H9 (cell line): ENCODE results near the gene MASTL. TPM values are rescaled to one million over a fixed set of nuclear protein-coding genes. Genes with fewer than 3 reads are reported as not detected.

ENCODE experiments used
- DNase-seq: peaks from one replicate; pipeline ENCODE4 v3.0.0-alpha.2; 2017
- H2AFZ ChIP-seq: one replicate; pipeline ENCODE4 v1.6.1; 2013; ENCODE audit warnings: mild to moderate bottlenecking, low read length, control low read depth, moderate library complexity
- H2AK5ac ChIP-seq: 2 replicates; pipeline ENCODE4 v1.6.1; 2013; ENCODE audit warnings: low read length, control low read depth, mixed read lengths; ENCODE audit not compliant: insufficient read length
- H2BK120ac ChIP-seq: one replicate; pipeline ENCODE4 v1.6.1; 2013; ENCODE audit warnings: low read depth, mild to moderate bottlenecking, low read length, control low read depth, inconsistent platforms; ENCODE audit not compliant: poor library complexity, severe bottlenecking
- H2BK12ac ChIP-seq: 2 replicates; pipeline ENCODE4 v1.6.1; 2013; ENCODE audit warnings: low read length, control low read depth, mixed read lengths, low read depth; ENCODE audit not compliant: insufficient read length
- H2BK15ac ChIP-seq: 2 replicates; pipeline ENCODE4 v1.6.1; 2013; ENCODE audit warnings: low read depth, low read length, control low read depth
- H2BK20ac ChIP-seq: one replicate; pipeline ENCODE4 v1.6.1; 2013; ENCODE audit warnings: low read depth, mild to moderate bottlenecking, low read length, control low read depth, inconsistent platforms; ENCODE audit not compliant: poor library complexity, severe bottlenecking
- H2BK5ac ChIP-seq: 2 replicates; pipeline ENCODE4 v1.6.1; 2013; ENCODE audit warnings: low read length, control low read depth, mixed read lengths; ENCODE audit not compliant: insufficient read length
- H3K14ac ChIP-seq: 2 replicates; pipeline ENCODE4 v1.6.1; 2013; ENCODE audit warnings: low read length, control low read depth; ENCODE audit not compliant: insufficient read depth
- H3K18ac ChIP-seq: 2 replicates; pipeline ENCODE4 v1.6.1; 2013; ENCODE audit warnings: low read depth, mild to moderate bottlenecking, mixed read lengths, low read length, control low read depth; ENCODE audit not compliant: insufficient read length
- H3K23ac ChIP-seq: 2 replicates; pipeline ENCODE4 v1.6.1; 2013; ENCODE audit warnings: low read length, control low read depth, mixed read lengths, low read depth; ENCODE audit not compliant: insufficient read length
- H3K23me2 ChIP-seq: 2 replicates; pipeline ENCODE4 v1.6.1; 2013; ENCODE audit warnings: low read depth, mild to moderate bottlenecking, mixed read lengths, low read length, control low read depth; ENCODE audit not compliant: insufficient read length, poor library complexity, severe bottlenecking
- H3K27ac ChIP-seq: 2 replicates; pipeline ENCODE4 v1.5.1; 2013; ENCODE audit warnings: low read length, control low read depth, mixed read lengths, low read depth; ENCODE audit not compliant: insufficient read length
- H3K27me3 ChIP-seq: 2 replicates; pipeline ENCODE4 v1.6.1; 2013; ENCODE audit warnings: low read length, control low read depth, inconsistent platforms; ENCODE audit not compliant: insufficient read depth
- H3K4ac ChIP-seq: 2 replicates; pipeline ENCODE4 v1.6.1; 2013; ENCODE audit warnings: low read depth, mild to moderate bottlenecking, control low read depth, inconsistent platforms, low read length, moderate library complexity
- H3K4me1 ChIP-seq: 2 replicates; pipeline ENCODE4 v1.6.1; 2013; ENCODE audit warnings: low read length, control low read depth, inconsistent platforms; ENCODE audit not compliant: insufficient read depth
- H3K4me2 ChIP-seq: 2 replicates; pipeline ENCODE4 v1.6.1; 2013; ENCODE audit warnings: low read length, control low read depth, mixed read lengths; ENCODE audit not compliant: insufficient read length, insufficient read depth
- H3K56ac ChIP-seq: 2 replicates; pipeline ENCODE4 v1.6.1; 2013; ENCODE audit warnings: low read depth, mild to moderate bottlenecking, mixed read lengths, low read length, control low read depth; ENCODE audit not compliant: insufficient read length
- H3K79me1 ChIP-seq: 2 replicates; pipeline ENCODE4 v1.6.1; 2013; ENCODE audit warnings: low read depth, mild to moderate bottlenecking, moderate library complexity, low read length, control low read depth, inconsistent platforms; ENCODE audit not compliant: insufficient read depth, poor library complexity, severe bottlenecking
- H3K79me2 ChIP-seq: 2 replicates; pipeline ENCODE4 v1.6.1; 2013; ENCODE audit warnings: low read length, control low read depth, inconsistent platforms; ENCODE audit not compliant: insufficient read depth
- H3K9ac ChIP-seq: 2 replicates; pipeline ENCODE4 v1.6.1; 2013; ENCODE audit warnings: low read length, control low read depth, mixed read lengths; ENCODE audit not compliant: insufficient read length; ENCODE audit errors: extremely low read depth
- H3K9me3 ChIP-seq: one replicate; pipeline ENCODE4 v1.6.1; 2013; ENCODE audit warnings: low read depth, low read length, inconsistent platforms; ENCODE audit not compliant: control insufficient read depth
- H3T11ph ChIP-seq: one replicate; pipeline ENCODE4 v1.6.1; 2013; ENCODE audit warnings: mild to moderate bottlenecking, low read length, control low read depth, inconsistent platforms
- H4K20me1 ChIP-seq: one replicate; pipeline ENCODE4 v1.6.1; 2013; ENCODE audit not compliant: control insufficient read depth, insufficient read length, insufficient read depth
- H4K5ac ChIP-seq: 2 replicates; pipeline ENCODE4 v1.6.1; 2013; ENCODE audit warnings: low read depth, mild to moderate bottlenecking, mixed read lengths, low read length, control low read depth; ENCODE audit not compliant: insufficient read length
- H4K8ac ChIP-seq: replicated peaks from 2 replicates; pipeline ENCODE4 v1.6.1; 2013; ENCODE audit warnings: low read length, control low read depth, mixed read lengths, low read depth; ENCODE audit not compliant: insufficient read length
- H4K91ac ChIP-seq: 2 replicates; pipeline ENCODE4 v1.6.1; 2013; ENCODE audit warnings: low read depth, mild to moderate bottlenecking, moderate library complexity, mixed read lengths, low read length, control low read depth; ENCODE audit not compliant: insufficient read length
- H3K27ac Mint-ChIP-seq, 3 experiments: 2 replicates in 2 of 3; 3 replicates in 1 of 3; pipeline ENCODE4 v1.8.0; 2020 to 2021; ENCODE audit warnings: mixed read lengths in 3 of 3, mild to moderate bottlenecking in 1 of 3, moderate library complexity in 1 of 3
- H3K27me3 Mint-ChIP-seq: 2 replicates; pipeline ENCODE4 v1.8.0; 2021; ENCODE audit warnings: low read depth, mild to moderate bottlenecking, moderate library complexity, mixed read lengths
- H3K36me3 Mint-ChIP-seq, 3 experiments: 2 replicates in 2 of 3; 3 replicates in 1 of 3; pipeline ENCODE4 v1.8.0; 2020 to 2021; ENCODE audit warnings: low read depth in 3 of 3, mixed read lengths in 3 of 3; ENCODE audit not compliant: insufficient read depth in 1 of 3
- H3K4me1 Mint-ChIP-seq, 2 experiments: 2 replicates each; pipeline ENCODE4 v1.8.0; 2020; ENCODE audit warnings: mixed read lengths in 2 of 2
- H3K4me3 Mint-ChIP-seq, 2 experiments: 2 replicates in 1 of 2; 3 replicates in 1 of 2; pipeline ENCODE4 v1.8.0; 2020 to 2021; ENCODE audit warnings: mild to moderate bottlenecking in 2 of 2, mixed read lengths in 2 of 2, moderate library complexity in 1 of 2
- H3K9me3 Mint-ChIP-seq, 2 experiments: 2 replicates in 1 of 2; 3 replicates in 1 of 2; pipeline ENCODE4 v1.8.0; 2020; ENCODE audit warnings: mild to moderate bottlenecking in 2 of 2, mixed read lengths in 2 of 2, moderate library complexity in 1 of 2
- WGBS: extraction: QIAGEN DNeasy Blood & Tissue Kit; methylation state at CpG from one replicate; pipeline ENCODE4 v1.1.7; 2013; ENCODE audit warnings: missing lambda C conversion rate, low lambda C conversion rate, mixed read lengths; ENCODE audit not compliant: insufficient read length; ENCODE audit errors: extremely low coverage; 5-methylcytosine and 5-hydroxymethylcytosine counted together
- total RNA-seq: library from RNA; stranded (reverse); gene quantifications from 2 replicates; pipeline ENCODE4 v1.2.1, GENCODE V29; 2021
- TF ChIP-seq, protein P1 (sequence below): fragments of 200-600 bp; sonication (generic); conservative IDR thresholded peaks from 3 replicates; pipeline ENCODE4 v1.8.0; 2021; ENCODE audit warnings: antibody characterized with exemption, mild to moderate bottlenecking

The MASTL gene
- total RNA-seq, 1 experiment from 2014 or later, result 35.0 TPM

DNA sequence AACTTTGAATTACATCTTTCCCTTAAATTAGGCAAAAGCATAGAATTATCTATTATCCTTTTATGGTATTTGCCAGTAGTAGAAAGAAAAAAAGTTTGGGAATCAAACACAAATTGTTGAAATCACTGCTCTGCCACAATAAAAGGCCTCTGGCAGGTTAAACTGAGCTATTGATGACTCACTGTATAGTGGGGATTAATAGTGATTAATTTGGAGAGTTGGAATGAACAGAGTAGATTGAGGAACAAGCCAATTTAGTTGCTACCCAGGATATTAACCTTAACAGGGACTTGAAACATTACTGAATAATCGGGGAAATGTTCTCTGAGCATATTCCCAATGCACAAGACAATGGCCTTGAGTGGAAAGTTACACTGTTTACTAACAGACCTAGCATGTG is 33.1 kb downstream of the MASTL start:
- no peak overlapping the region for H2AK5ac ChIP-seq
- no peak overlapping the region for H3T11ph ChIP-seq
- no peak overlapping the region for H2BK15ac ChIP-seq
- no peaks in the 10 kb centered on the region for H3K9me3 ChIP-seq
- no peaks in the 10 kb centered on the region for H3K27me3 ChIP-seq
- no peak overlapping the region for H4K5ac ChIP-seq
- H3K27ac Mint-ChIP-seq, result peak overlapping the region in 1 of 3 experiments; percentile 61; a peak in 1 of 7 replicates
- H3K27ac ChIP-seq, result no peak overlapping the region
- H3K4me1 Mint-ChIP-seq, result no peaks in the 10 kb centered on the region
- H3K4me1 ChIP-seq, result no peaks in the 10 kb centered on the region
- no peak overlapping the region for H3K56ac ChIP-seq
- H2BK120ac ChIP-seq, result no peak overlapping the region
- H3K36me3 Mint-ChIP-seq, result peaks cover 15 to 36% (median 22%) of the 10 kb centered on the region in 3 experiments; a peak in 6 of 7 replicates
- TF ChIP-seq, protein P1, sequence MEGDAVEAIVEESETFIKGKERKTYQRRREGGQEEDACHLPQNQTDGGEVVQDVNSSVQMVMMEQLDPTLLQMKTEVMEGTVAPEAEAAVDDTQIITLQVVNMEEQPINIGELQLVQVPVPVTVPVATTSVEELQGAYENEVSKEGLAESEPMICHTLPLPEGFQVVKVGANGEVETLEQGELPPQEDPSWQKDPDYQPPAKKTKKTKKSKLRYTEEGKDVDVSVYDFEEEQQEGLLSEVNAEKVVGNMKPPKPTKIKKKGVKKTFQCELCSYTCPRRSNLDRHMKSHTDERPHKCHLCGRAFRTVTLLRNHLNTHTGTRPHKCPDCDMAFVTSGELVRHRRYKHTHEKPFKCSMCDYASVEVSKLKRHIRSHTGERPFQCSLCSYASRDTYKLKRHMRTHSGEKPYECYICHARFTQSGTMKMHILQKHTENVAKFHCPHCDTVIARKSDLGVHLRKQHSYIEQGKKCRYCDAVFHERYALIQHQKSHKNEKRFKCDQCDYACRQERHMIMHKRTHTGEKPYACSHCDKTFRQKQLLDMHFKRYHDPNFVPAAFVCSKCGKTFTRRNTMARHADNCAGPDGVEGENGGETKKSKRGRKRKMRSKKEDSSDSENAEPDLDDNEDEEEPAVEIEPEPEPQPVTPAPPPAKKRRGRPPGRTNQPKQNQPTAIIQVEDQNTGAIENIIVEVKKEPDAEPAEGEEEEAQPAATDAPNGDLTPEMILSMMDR, result no peak
- H3K4me3 Mint-ChIP-seq, result no peak overlapping the region
- H2BK5ac ChIP-seq, result no peak overlapping the region
- H3K27me3 Mint-ChIP-seq, result no peaks in the 10 kb centered on the region
- no peaks in the 10 kb centered on the region for H3K79me1 ChIP-seq
- H3K14ac ChIP-seq, result no peak overlapping the region
- no peaks in the 10 kb centered on the region for H3K9me3 Mint-ChIP-seq
- no peak overlapping the region for H2BK12ac ChIP-seq
- no peaks in the 10 kb centered on the region for H3K23me2 ChIP-seq
- H4K8ac ChIP-seq, result no peak overlapping the region
- H3K79me2 ChIP-seq, result no peaks in the 10 kb centered on the region
- WGBS, result no CpG with 5 or more reads among the region's 1 CpG
- H4K20me1 ChIP-seq, result no peaks in the 10 kb centered on the region
- H3K4ac ChIP-seq, result no peak overlapping the region
- no peak for DNase-seq
- no peak overlapping the region for H2BK20ac ChIP-seq
- H2AFZ ChIP-seq, result no peak overlapping the region
- H3K4me2 ChIP-seq, result no peak overlapping the region
- no peak overlapping the region for H3K18ac ChIP-seq
- H3K23ac ChIP-seq, result no peak overlapping the region
- no peak overlapping the region for H3K9ac ChIP-seq
- no peak overlapping the region for H4K91ac ChIP-seq
